PC-3 (cell line): ENCODE results near the gene RTTN. TPM values are rescaled to one million over a fixed set of nuclear protein-coding genes. Genes with fewer than 3 reads are reported as not detected.

Experiments
- ATAC-seq: fragments of 200-7000 bp; cut with Tn5 transposase; 2 replicates; pipeline ENCODE4 v1.9.1; 2020; ENCODE audit warnings: mild to moderate bottlenecking, moderate library complexity
- BruUV-seq: library from RNA; stranded (reverse); fragments of 400-500 nt; replicated peaks from 2 replicates; lab custom pipeline; 2021; lab: Mats Ljungman, UMichigan
- CTCF ChIA-PET: fragments of 300-600 bp; sonication (Branson Sonifier 250); formaldehyde crosslinking; loops from one replicate; lab custom pipeline; 2022; ENCODE audit warnings: antibody characterized with exemption; lab: Charles Lee
- POLR2A ChIA-PET: fragments of 300-600 bp; sonication (Branson Sonifier 250); formaldehyde crosslinking; loops from one replicate; lab custom pipeline; 2022; ENCODE audit warnings: antibody characterized with exemption; ENCODE audit not compliant: unreplicated experiment; lab: Charles Lee
- DNase-seq: peaks from one replicate; pipeline ENCODE4 v3.0.0-alpha.2; 2015
- H2AFZ ChIP-seq: fragments of 300-600 bp; sonication (generic); 2 replicates; pipeline ENCODE4 v1.6.0; 2016; ENCODE audit warnings: antibody characterized with exemption, low read length
- H3F3A ChIP-seq: fragments of 300-600 bp; sonication (generic); one replicate; pipeline ENCODE4 v1.6.0; 2017; ENCODE audit warnings: antibody characterized with exemption, low read length, control low read depth, mild to moderate bottlenecking; ENCODE audit not compliant: unreplicated experiment
- H3K27ac ChIP-seq: fragments of 300-600 bp; sonication (generic); 2 replicates; pipeline ENCODE4 v1.5.1; 2016; ENCODE audit warnings: mild to moderate bottlenecking, low read length
- H3K27me3 ChIP-seq: fragments of 300-600 bp; sonication (generic); 2 replicates; pipeline ENCODE4 v1.6.1; 2016; ENCODE audit warnings: low read length, mixed read lengths
- H3K36me3 ChIP-seq: fragments of 300-600 bp; sonication (generic); 2 replicates; pipeline ENCODE4 v1.6.1; 2016; ENCODE audit warnings: low read depth, mixed run types, low read length, mixed read lengths
- H3K4me1 ChIP-seq: fragments of 300-600 bp; sonication (generic); 2 replicates; pipeline ENCODE4 v1.5.1; 2016; ENCODE audit warnings: low read length; ENCODE audit not compliant: insufficient read depth
- H3K4me2 ChIP-seq: fragments of 300-600 bp; sonication (generic); 2 replicates; pipeline ENCODE4 v1.6.0; 2016; ENCODE audit warnings: low read length
- H3K4me3 ChIP-seq: fragments of 300-600 bp; sonication (generic); 2 replicates; pipeline ENCODE4 v1.5.1; 2016; ENCODE audit warnings: mild to moderate bottlenecking, low read length, mixed read lengths
- H3K79me2 ChIP-seq: fragments of 300-600 bp; sonication (generic); 2 replicates; pipeline ENCODE4 v1.6.1; 2017; ENCODE audit warnings: low read length, mixed read lengths
- H3K9ac ChIP-seq: fragments of 300-600 bp; sonication (generic); 2 replicates; pipeline ENCODE4 v1.6.0; 2016; ENCODE audit warnings: mild to moderate bottlenecking, low read length
- H3K9me2 ChIP-seq: fragments of 300-600 bp; sonication (generic); replicated peaks from 2 replicates; pipeline ENCODE4 v1.6.1; 2016; ENCODE audit warnings: mixed run types, low read length, mixed read lengths
- H3K9me3 ChIP-seq: fragments of 300-600 bp; sonication (generic); 2 replicates; pipeline ENCODE4 v1.6.1; 2016; ENCODE audit warnings: low read length, mixed read lengths
- H4K20me1 ChIP-seq: fragments of 300-600 bp; sonication (generic); 2 replicates; pipeline ENCODE4 v1.6.1; 2016; ENCODE audit warnings: low read length, mixed read lengths
- CTCF ChIP-seq: fragments of 300-600 bp; sonication (generic); conservative IDR thresholded peaks from 2 replicates; pipeline ENCODE4 v1.5.1; 2017; ENCODE audit warnings: antibody characterized with exemption, low read depth, mild to moderate bottlenecking, low read length
- EZH2 ChIP-seq: fragments of 300-600 bp; sonication (generic); IDR thresholded peaks from one replicate; pipeline ENCODE4 v1.6.1; 2017; ENCODE audit warnings: antibody characterized with exemption, mild to moderate bottlenecking, low read length; ENCODE audit not compliant: unreplicated experiment
- EZH2phosphoT487 ChIP-seq: fragments of 300-600 bp; sonication (generic); IDR thresholded peaks from 2 replicates; pipeline ENCODE4 v1.6.1; 2018; ENCODE audit warnings: mild to moderate bottlenecking, antibody characterized with exemption, low read length, borderline replicate concordance
- intact Hi-C: fragments of 100-400 bp; cut with micrococcal nuclease; formaldehyde crosslinking; loops from 2 replicates; pipeline ENCODE4 v1.9.0; 2023
- total RNA-seq: library from RNA; depleted of rRNA; stranded (reverse); fragments of >200 nt; gene quantifications from 2 replicates; pipeline ENCODE4 v1.2.3, GENCODE V29; 2014

Gene RTTN
- total RNA-seq, 1 experiment from 2014 or later = 24.7 TPM

GRCh38 chr18:70220628-70221027 lies 15.1 kb upstream of the RTTN start:
- CTCF ChIA-PET = no interaction called here

GRCh38 chr18:70219688-70220087 lies 14.2 kb upstream of the RTTN start:
- intact Hi-C loops = no loop called here
- no peak overlapping the region for H3K9ac ChIP-seq
- no peaks in the 10 kb centered on the region for H4K20me1 ChIP-seq
- H3K4me3 ChIP-seq = no peak overlapping the region
- no peaks in the 10 kb centered on the region for H3K27me3 ChIP-seq
- no peak overlapping the region for H3K4me2 ChIP-seq
- H2AFZ ChIP-seq = no peak overlapping the region
- DNase-seq (peak; percentile 13), ATAC-seq (peak; percentile 55; the same call in 1 of the 2 replicates)
- no peaks in the 10 kb centered on the region for H3F3A ChIP-seq
- ChIA-PET CTCF (interaction anchor here (0.6 kb wide), 1 partner anchor 164 kb away, joined by 3 read pairs; no protein-coding TSS in a partner anchor), POLR2A (interaction anchor here (0.6 kb wide), 1 partner anchor 183 kb away, joined by 3 read pairs; no protein-coding TSS in a partner anchor)
- H3K4me1 ChIP-seq = peaks cover 6% of the 10 kb centered on the region; the same call in 1 of the 2 replicates
- no peaks in the 10 kb centered on the region for H3K36me3 ChIP-seq
- 0 out of 2 replicates have a peak, but pooled peaks cover 6% of the 10 kb centered on the region for H3K9me2 ChIP-seq
- no peak for TF ChIP-seq EZH2
- TF ChIP-seq CTCF = no peak
- TF ChIP-seq EZH2phosphoT487 = no peak
- H3K27ac ChIP-seq = no peak overlapping the region
- H3K79me2 ChIP-seq = no peaks in the 10 kb centered on the region
- H3K9me3 ChIP-seq = no peaks in the 10 kb centered on the region
- no TSS peak for BruUV-seq

More at GRCh38 chr18:70220628-70221027, 15.1 kb upstream of the RTTN start:
- Histone ChIP-seq H3K4me1 (peaks cover 6% of the 10 kb centered on the region; the same call in 1 of the 2 replicates), H2AFZ (no peak overlapping the region), H3K27ac (no peak overlapping the region), H4K20me1 (no peaks in the 10 kb centered on the region), H3K79me2 (no peaks in the 10 kb centered on the region), H3K27me3 (no peaks in the 10 kb centered on the region), H3K4me2 (no peak overlapping the region), H3K36me3 (no peaks in the 10 kb centered on the region), H3K9me2 (0 out of 2 replicates have a peak, but pooled peaks cover 6% of the 10 kb centered on the region), H3K4me3 (no peak overlapping the region), H3K9ac (no peak overlapping the region), H3F3A (no peaks in the 10 kb centered on the region), H3K9me3 (no peaks in the 10 kb centered on the region)
- intact Hi-C loops = no loop called here
- no TSS peak for BruUV-seq
- DNase-seq (no peak), ATAC-seq (no peak)
- TF ChIP-seq EZH2phosphoT487 = no peak
- no peak for TF ChIP-seq CTCF
- TF ChIP-seq EZH2 = no peak
- POLR2A ChIA-PET = no interaction called here

GRCh38 chr18:70216788-70217187 lies 11.3 kb upstream of the RTTN start:
- Histone ChIP-seq H3F3A (no peaks in the 10 kb centered on the region), H3K9me3 (no peaks in the 10 kb centered on the region), H3K4me2 (no peak overlapping the region), H3K27ac (no peak overlapping the region), H3K36me3 (no peaks in the 10 kb centered on the region), H3K79me2 (no peaks in the 10 kb centered on the region), H3K9ac (no peak overlapping the region), H4K20me1 (no peaks in the 10 kb centered on the region), H3K4me1 (peaks cover 6% of the 10 kb centered on the region; the same call in 1 of the 2 replicates), H2AFZ (no peak overlapping the region), H3K9me2 (no peaks in the 10 kb centered on the region), H3K4me3 (no peak overlapping the region), H3K27me3 (no peaks in the 10 kb centered on the region)
- ChIA-PET POLR2A (no interaction called here), CTCF (no interaction called here)
- DNase-seq (no peak), ATAC-seq (no peak)
- no TSS peak for BruUV-seq
- intact Hi-C loops = no loop called here
- TF ChIP-seq EZH2phosphoT487 (no peak), CTCF (no peak), EZH2 (no peak)
